Measurements from ENCODE around the gene ZNF768.

- TF ChIP-seq CTCF (IDR thresholded peaks at IDR 0.05): no peak
- no peak for TF ChIP-seq EZH2 (IDR thresholded peaks at IDR 0.05; ENCODE audit: borderline replicate concordance, insufficient read depth, low read depth, low read length, poor library complexity, severe bottlenecking)
These were observed 22.7 kb downstream of the ZNF768 start for GRCh38 chr16:30503403-30504296.
